GM19455 (cell line): ENCODE data around the gene CLSTN2.

Source experiments
- ATAC-seq: cut with Tn5 transposase; IDR thresholded peaks from one replicate; pipeline ENCODE4 v1.9.1; 2021; ENCODE audit not compliant: unreplicated experiment

The CLSTN2 gene

GRCh38 chr3:140470962-140471361 is 536.0 kb downstream of the CLSTN2 start:
- no peak for ATAC-seq

GRCh38 chr3:140472306-140473020 is 537.5 kb downstream of the CLSTN2 start:
- no peak for ATAC-seq

- no peak for ATAC-seq
Measured at GRCh38 chr3:140487566-140487965, 552.6 kb downstream of the CLSTN2 start.

GRCh38 chr3:140493271-140493670 is 558.3 kb downstream of the CLSTN2 start:
- ATAC-seq, result no peak

- no peak for ATAC-seq
Measured at GRCh38 chr3:140494970-140495369, 560.0 kb downstream of the CLSTN2 start.

- no peak for ATAC-seq
Measured at GRCh38 chr3:140497331-140497730, 562.3 kb downstream of the CLSTN2 start.

- no peak for ATAC-seq
Measured at GRCh38 chr3:140499114-140499757, 564.3 kb downstream of the CLSTN2 start.

GRCh38 chr3:140500473-140500872 is 565.5 kb downstream of the CLSTN2 start:
- ATAC-seq, result no peak

- no peak for ATAC-seq
Measured at GRCh38 chr3:140501061-140501769, 566.2 kb downstream of the CLSTN2 start.

- ATAC-seq, result no peak
Measured at GRCh38 chr3:140501770-140502364, 566.9 kb downstream of the CLSTN2 start.

GRCh38 chr3:140505213-140505612 is 570.2 kb downstream of the CLSTN2 start:
- no peak for ATAC-seq

GRCh38 chr3:140505876-140506275 is 570.9 kb downstream of the CLSTN2 start:
- no peak for ATAC-seq

- no peak for ATAC-seq
Measured at GRCh38 chr3:140508550-140508949, 573.6 kb downstream of the CLSTN2 start.

GRCh38 chr3:140509534-140509933 is 574.5 kb downstream of the CLSTN2 start:
- no peak for ATAC-seq

GRCh38 chr3:140510303-140510861 is 575.4 kb downstream of the CLSTN2 start:
- ATAC-seq, result no peak

GRCh38 chr3:140521751-140522445 is 586.9 kb downstream of the CLSTN2 start:
- ATAC-seq, result no peak

GRCh38 chr3:140522653-140523380 is 587.8 kb downstream of the CLSTN2 start:
- no peak for ATAC-seq

- no peak for ATAC-seq
Measured at GRCh38 chr3:140523600-140523999, 588.6 kb downstream of the CLSTN2 start.

- ATAC-seq, result no peak
Measured at GRCh38 chr3:140527156-140527555, 592.2 kb downstream of the CLSTN2 start.

GRCh38 chr3:140529096-140529495 is 594.1 kb downstream of the CLSTN2 start:
- no peak for ATAC-seq
